ENCODE measurements around the gene MRPL2. TPM values are rescaled to one million over a fixed set of nuclear protein-coding genes. Genes with fewer than 3 reads are reported as not detected.
"Not testable (repeated sequence)": the region's sequence is repeated elsewhere in the genome, so short reads cannot be mapped to it uniquely, and the experiment has no call there.

The MRPL2 gene
- total RNA-seq, 1 donor from 2014 or later: 42.9 TPM

DNA sequence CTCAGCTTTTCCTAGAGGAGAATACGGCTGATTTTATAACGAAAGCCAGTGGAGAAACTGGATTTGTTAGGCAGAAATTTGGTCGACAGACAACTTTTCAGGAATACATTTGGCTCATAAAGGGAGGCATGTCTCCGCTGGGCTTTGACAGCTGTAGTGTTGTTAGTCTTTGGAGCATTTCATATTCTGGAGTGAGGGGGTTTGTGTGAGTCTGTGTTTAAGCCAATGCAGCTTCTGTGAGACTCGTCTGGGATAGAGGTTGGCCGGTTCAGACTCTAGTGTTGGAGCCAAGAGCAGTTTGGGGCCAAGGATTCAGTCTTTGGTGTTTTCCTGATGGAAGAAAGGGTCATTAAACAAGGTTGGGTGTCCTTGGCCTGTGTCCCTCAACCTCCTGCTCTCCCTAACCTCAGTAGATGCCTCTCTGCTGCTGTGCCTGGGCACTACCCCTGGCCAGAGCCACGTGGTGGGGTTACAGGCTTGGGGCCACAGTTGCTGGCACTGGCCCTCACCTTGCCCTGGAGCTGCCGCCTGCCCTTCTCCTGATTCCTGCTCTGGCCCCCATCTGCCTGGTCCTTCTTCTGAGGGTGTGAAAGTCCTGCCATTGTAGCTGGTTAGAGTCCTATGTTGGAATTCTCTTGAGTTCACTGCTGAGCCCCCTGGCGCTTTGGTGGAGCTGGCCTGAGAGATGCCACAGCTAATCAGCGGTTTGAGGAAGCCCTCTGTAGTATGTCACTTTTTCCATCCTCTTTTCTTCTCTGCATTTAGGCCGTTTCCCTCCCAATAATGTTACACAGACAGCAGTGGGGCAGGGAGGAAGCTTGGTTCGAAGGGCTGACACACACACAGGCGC lies 23.8 kb upstream of the MRPL2 start:
- TF ChIP-seq, protein P1, sequence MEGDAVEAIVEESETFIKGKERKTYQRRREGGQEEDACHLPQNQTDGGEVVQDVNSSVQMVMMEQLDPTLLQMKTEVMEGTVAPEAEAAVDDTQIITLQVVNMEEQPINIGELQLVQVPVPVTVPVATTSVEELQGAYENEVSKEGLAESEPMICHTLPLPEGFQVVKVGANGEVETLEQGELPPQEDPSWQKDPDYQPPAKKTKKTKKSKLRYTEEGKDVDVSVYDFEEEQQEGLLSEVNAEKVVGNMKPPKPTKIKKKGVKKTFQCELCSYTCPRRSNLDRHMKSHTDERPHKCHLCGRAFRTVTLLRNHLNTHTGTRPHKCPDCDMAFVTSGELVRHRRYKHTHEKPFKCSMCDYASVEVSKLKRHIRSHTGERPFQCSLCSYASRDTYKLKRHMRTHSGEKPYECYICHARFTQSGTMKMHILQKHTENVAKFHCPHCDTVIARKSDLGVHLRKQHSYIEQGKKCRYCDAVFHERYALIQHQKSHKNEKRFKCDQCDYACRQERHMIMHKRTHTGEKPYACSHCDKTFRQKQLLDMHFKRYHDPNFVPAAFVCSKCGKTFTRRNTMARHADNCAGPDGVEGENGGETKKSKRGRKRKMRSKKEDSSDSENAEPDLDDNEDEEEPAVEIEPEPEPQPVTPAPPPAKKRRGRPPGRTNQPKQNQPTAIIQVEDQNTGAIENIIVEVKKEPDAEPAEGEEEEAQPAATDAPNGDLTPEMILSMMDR (IDR thresholded peaks at IDR 0.05): no peak
- H3K4me1 Mint-ChIP-seq (ENCODE audit: low read depth): peaks cover 43% of the 10 kb centered on the region
- no peak for DNase-seq (ENCODE audit: low spot score)
- H3K27me3 Mint-ChIP-seq (ENCODE audit: low read depth): no peaks in the 10 kb centered on the region
- H3K27ac Mint-ChIP-seq (ENCODE audit: unreplicated experiment): peak overlapping the region; percentile 34
- H3K4me3 Mint-ChIP-seq (ENCODE audit: unreplicated experiment): no peak overlapping the region
- H3K9me3 Mint-ChIP-seq (ENCODE audit: low read depth): no peaks in the 10 kb centered on the region
- H3K36me3 Mint-ChIP-seq (ENCODE audit: low read depth): peaks cover 2% of the 10 kb centered on the region

- DNase-seq (ENCODE audit: low spot score): not testable (repeated sequence)
These were observed 22.7 kb upstream of the MRPL2 start for GRCh38 chr6:43081922-43082321.

DNA sequence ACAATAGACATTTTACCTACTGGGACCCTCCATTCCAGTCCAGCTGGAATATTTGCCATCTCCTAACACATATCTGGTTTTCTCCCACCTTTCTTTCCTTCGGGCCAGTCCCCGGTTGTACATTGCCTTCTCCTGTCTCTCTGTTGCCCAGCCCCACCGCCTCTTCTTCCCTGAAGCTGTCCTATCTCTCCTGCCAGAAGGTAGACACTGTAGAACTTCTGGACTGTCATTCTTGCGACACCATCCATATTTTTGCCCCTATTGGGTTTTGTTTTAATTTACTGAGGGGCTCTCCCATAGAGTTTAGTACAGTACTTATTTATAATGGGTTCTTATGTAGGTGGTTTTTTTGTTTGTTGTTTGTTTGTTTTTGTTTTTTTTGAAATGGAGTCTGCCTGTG lies 21.8 kb upstream of the MRPL2 start:
- no peak for DNase-seq (ENCODE audit: low spot score)
- Mint-ChIP-seq H3K27me3 (ENCODE audit: low read depth) (no peaks in the 10 kb centered on the region), H3K4me3 (ENCODE audit: unreplicated experiment) (no peak overlapping the region), H3K27ac (ENCODE audit: unreplicated experiment) (peak overlapping the region; percentile 60), H3K4me1 (ENCODE audit: low read depth) (peaks cover 49% of the 10 kb centered on the region), H3K36me3 (ENCODE audit: low read depth) (peaks cover 2% of the 10 kb centered on the region), H3K9me3 (ENCODE audit: low read depth) (no peaks in the 10 kb centered on the region)
- TF ChIP-seq, protein P1 (IDR thresholded peaks at IDR 0.05): no peak

More at GRCh38 chr6:43081922-43082321, 22.7 kb upstream of the MRPL2 start:
- H3K4me3 Mint-ChIP-seq (ENCODE audit: unreplicated experiment); H3K36me3 Mint-ChIP-seq (ENCODE audit: low read depth); H3K9me3 Mint-ChIP-seq (ENCODE audit: low read depth); H3K27me3 Mint-ChIP-seq (ENCODE audit: low read depth): not testable (repeated sequence)
- Mint-ChIP-seq H3K27ac (ENCODE audit: unreplicated experiment) (peak overlapping the region; percentile 73), H3K4me1 (ENCODE audit: low read depth) (peaks cover 53% of the 10 kb centered on the region)

- Mint-ChIP-seq H3K9me3 (ENCODE audit: low read depth) (no peaks in the 10 kb centered on the region), H3K27ac (ENCODE audit: unreplicated experiment) (peak overlapping the region; percentile 76), H3K4me1 (ENCODE audit: low read depth) (peaks cover 56% of the 10 kb centered on the region), H3K27me3 (ENCODE audit: low read depth) (no peaks in the 10 kb centered on the region), H3K36me3 (ENCODE audit: low read depth) (peaks cover 4% of the 10 kb centered on the region), H3K4me3 (ENCODE audit: unreplicated experiment) (peak overlapping the region; percentile 85)
- DNase-seq (ENCODE audit: low spot score): no peak
- TF ChIP-seq, protein P1 (IDR thresholded peaks at IDR 0.05): no peak
These were observed 19.5 kb upstream of the MRPL2 start for GRCh38 chr6:43078691-43079090.

GRCh38 chr6:43077981-43078511 lies 18.8 kb upstream of the MRPL2 start:
- Mint-ChIP-seq H3K27ac (ENCODE audit: unreplicated experiment) (peak overlapping the region; percentile 76), H3K4me3 (ENCODE audit: unreplicated experiment) (peak overlapping the region; percentile 85), H3K36me3 (ENCODE audit: low read depth) (peaks cover 5% of the 10 kb centered on the region), H3K9me3 (ENCODE audit: low read depth) (no peaks in the 10 kb centered on the region), H3K4me1 (ENCODE audit: low read depth) (peaks cover 50% of the 10 kb centered on the region), H3K27me3 (ENCODE audit: low read depth) (no peaks in the 10 kb centered on the region)
- no peak for DNase-seq (ENCODE audit: low spot score)
- TF ChIP-seq, protein P1 (IDR thresholded peaks at IDR 0.05): no peak
